Liver (tissue), 3 donors: ENCODE data around the gene POLR3G.
A peak's percentile ranks its signal among the peaks of the same experiment; 100 is the strongest.

Experiments
- EGR1 ChIP-seq, 2 donors: IDR thresholded peaks; 2 replicates each; pipeline ENCODE4 v1.6.1; 2016 to 2018; ENCODE audit warnings: antibody characterized with exemption in 2 of 2, low read depth in 2 of 2
- FOXA1 ChIP-seq: IDR thresholded peaks from 2 replicates; pipeline ENCODE4 v1.6.1; 2016; ENCODE audit warnings: antibody characterized with exemption
- GABPA ChIP-seq, 2 donors: IDR thresholded peaks in 1 of 2; conservative IDR thresholded peaks in 1 of 2; 2 replicates each; pipeline ENCODE4 v1.6.1; 2016; ENCODE audit warnings: antibody characterized with exemption in 2 of 2, mild to moderate bottlenecking in 1 of 2, moderate library complexity in 1 of 2
- HNF4G ChIP-seq: IDR thresholded peaks from 2 replicates; pipeline ENCODE4 v1.6.1; 2016; ENCODE audit warnings: antibody characterized with exemption
- JUND ChIP-seq, 2 donors: IDR thresholded peaks; 2 replicates each; pipeline ENCODE4 v1.6.1; 2016; ENCODE audit warnings: antibody characterized with exemption in 2 of 2
- MAX ChIP-seq: IDR thresholded peaks from 2 replicates; pipeline ENCODE4 v1.6.1; 2016; ENCODE audit warnings: antibody characterized with exemption
- NR2F2 ChIP-seq: IDR thresholded peaks from 2 replicates; pipeline ENCODE4 v1.6.1; 2016; ENCODE audit warnings: antibody characterized with exemption
- RAD21 ChIP-seq, 2 donors: IDR thresholded peaks; 2 replicates each; pipeline ENCODE4 v1.6.1; 2016; ENCODE audit warnings: antibody characterized with exemption in 2 of 2, mild to moderate bottlenecking in 2 of 2
- REST ChIP-seq: IDR thresholded peaks from 2 replicates; pipeline ENCODE4 v1.6.1; 2016; ENCODE audit warnings: antibody characterized with exemption, mild to moderate bottlenecking
- SP1 ChIP-seq: IDR thresholded peaks from 2 replicates; pipeline ENCODE4 v1.6.1; 2018; ENCODE audit warnings: antibody characterized with exemption, mild to moderate bottlenecking
- TAF1 ChIP-seq: conservative IDR thresholded peaks from 2 replicates; pipeline ENCODE4 v1.6.1; 2016; ENCODE audit warnings: antibody characterized with exemption, mild to moderate bottlenecking
- ZBTB33 ChIP-seq: IDR thresholded peaks from 2 replicates; pipeline ENCODE4 v1.6.1; 2016; ENCODE audit warnings: antibody characterized with exemption
- TF ChIP-seq, protein P1 (sequence below): fragments of 150-350 bp; IDR thresholded peaks from 2 replicates; pipeline ENCODE4 v1.5.1; 2017; ENCODE audit warnings: improper control_type of control experiment, low read depth, low read length; ENCODE audit not compliant: missing input control
- TF ChIP-seq, protein P2 (sequence below): IDR thresholded peaks from 2 replicates; pipeline ENCODE4 v1.6.1; 2016; ENCODE audit warnings: antibody characterized with exemption
- donor health status: healthy.
- donor health status: healthy.

DNA sequence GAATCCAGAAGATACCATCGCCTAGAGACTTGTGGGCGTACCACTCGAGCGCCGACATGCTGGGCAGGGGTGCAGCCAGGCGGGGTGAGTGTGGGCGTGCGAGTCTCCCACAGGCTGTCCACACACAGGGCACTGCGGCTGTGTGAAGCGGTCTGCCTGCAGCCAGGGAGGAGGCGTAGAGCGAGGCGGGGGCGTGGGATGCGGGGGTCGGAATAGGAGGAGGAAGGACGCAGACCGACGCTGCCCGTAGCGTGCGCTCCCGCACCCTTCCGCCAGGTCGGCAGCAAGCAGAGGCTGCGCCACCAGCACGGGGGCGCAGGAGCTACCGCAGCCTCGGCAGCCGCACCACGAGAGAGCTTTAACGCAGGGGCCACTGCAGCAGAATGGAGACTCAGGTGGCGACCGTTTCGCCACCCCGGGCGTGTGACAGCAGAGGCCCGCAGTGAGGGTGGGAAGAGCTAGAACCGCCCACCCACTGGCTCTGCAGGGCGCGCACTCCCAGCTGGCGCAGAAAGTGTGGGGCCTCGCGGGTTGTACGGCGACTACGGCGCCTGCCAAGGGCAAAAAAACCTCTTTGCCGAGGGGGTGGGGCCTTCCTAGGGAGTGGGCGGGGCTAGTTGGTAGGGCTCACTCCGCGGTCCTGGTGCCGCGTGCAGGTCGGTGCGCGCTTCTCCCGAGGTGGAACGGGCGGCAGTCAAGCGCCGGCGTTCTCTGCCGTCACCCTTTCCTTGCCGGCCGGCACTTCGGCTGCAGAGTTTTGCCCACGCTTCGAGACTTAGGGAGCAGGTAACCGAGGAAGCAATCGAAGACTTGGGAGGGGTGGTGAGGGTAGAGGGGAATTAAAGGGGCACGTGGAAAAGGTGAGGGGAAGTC, at the start of gene POLR3G, which contains the start of gene MBLAC2:
- TF ChIP-seq REST (peak; percentile 84), TAF1 (peak; percentile 82), RAD21 (IDR thresholded peaks at IDR 0.05) (peak; percentile 34 to 37), ZBTB33 (peak; percentile 97), NR2F2 (no peak), JUND (IDR thresholded peaks at IDR 0.05) (no peak), GABPA (IDR thresholded peaks at IDR 0.05 in 1 of 2, conservative IDR thresholded peaks at IDR 0.05 in 1 of 2) (peak in 1 of 2 donors; percentile 55), MAX (peak; percentile 87), FOXA1 (peak; percentile 69), EGR1 (IDR thresholded peaks at IDR 0.05; ENCODE audit: low read depth in 2 of 2) (peak; percentile 65 to 82), HNF4G (no peak), SP1 (peak; percentile 60)
- TF ChIP-seq, protein P1, sequence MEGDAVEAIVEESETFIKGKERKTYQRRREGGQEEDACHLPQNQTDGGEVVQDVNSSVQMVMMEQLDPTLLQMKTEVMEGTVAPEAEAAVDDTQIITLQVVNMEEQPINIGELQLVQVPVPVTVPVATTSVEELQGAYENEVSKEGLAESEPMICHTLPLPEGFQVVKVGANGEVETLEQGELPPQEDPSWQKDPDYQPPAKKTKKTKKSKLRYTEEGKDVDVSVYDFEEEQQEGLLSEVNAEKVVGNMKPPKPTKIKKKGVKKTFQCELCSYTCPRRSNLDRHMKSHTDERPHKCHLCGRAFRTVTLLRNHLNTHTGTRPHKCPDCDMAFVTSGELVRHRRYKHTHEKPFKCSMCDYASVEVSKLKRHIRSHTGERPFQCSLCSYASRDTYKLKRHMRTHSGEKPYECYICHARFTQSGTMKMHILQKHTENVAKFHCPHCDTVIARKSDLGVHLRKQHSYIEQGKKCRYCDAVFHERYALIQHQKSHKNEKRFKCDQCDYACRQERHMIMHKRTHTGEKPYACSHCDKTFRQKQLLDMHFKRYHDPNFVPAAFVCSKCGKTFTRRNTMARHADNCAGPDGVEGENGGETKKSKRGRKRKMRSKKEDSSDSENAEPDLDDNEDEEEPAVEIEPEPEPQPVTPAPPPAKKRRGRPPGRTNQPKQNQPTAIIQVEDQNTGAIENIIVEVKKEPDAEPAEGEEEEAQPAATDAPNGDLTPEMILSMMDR = peak; percentile 35
- TF ChIP-seq, protein P2, sequence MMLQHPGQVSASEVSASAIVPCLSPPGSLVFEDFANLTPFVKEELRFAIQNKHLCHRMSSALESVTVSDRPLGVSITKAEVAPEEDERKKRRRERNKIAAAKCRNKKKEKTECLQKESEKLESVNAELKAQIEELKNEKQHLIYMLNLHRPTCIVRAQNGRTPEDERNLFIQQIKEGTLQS = no peak
